IMR-90 (cell line): ENCODE data around the gene DENND1C. TPM values are rescaled to one million over a fixed set of nuclear protein-coding genes. Genes with fewer than 3 reads are reported as not detected.

ENCODE experiments used
- ATAC-seq: fragments of 200-7000 bp; cut with Tn5 transposase; 2 replicates; pipeline ENCODE4 v1.9.1; 2020; ENCODE audit warnings: low read depth, mild to moderate bottlenecking, moderate library complexity
- BruUV-seq: library from RNA; stranded (reverse); fragments of 400-500 nt; replicated peaks from 2 replicates; lab custom pipeline; 2021; lab: Mats Ljungman, UMichigan
- CTCF ChIA-PET: fragments of 300-600 bp; formaldehyde crosslinking; extraction: SDS; loops from one replicate; lab custom pipeline; 2021; ENCODE audit warnings: antibody characterized with exemption; lab: Yijun Ruan, JAX
- POLR2A ChIA-PET: fragments of 300-600 bp; sonication (Branson Sonifier 250); formaldehyde crosslinking; loops from one replicate; lab custom pipeline; 2022; ENCODE audit warnings: antibody characterized with exemption; ENCODE audit not compliant: unreplicated experiment; lab: Charles Lee
- DNase-seq: peaks from one replicate; pipeline ENCODE4 v3.0.0; 2013
- H2AFZ ChIP-seq: replicated peaks from 2 replicates; pipeline ENCODE3; 2013; ENCODE audit warnings: low read length, mild to moderate bottlenecking; ENCODE audit not compliant: poor library complexity
- H2AK5ac ChIP-seq: 2 replicates; pipeline ENCODE4 v1.6.1; 2013; ENCODE audit warnings: low read depth, low read length, inconsistent platforms
- H2AK9ac ChIP-seq: replicated peaks from 2 replicates; pipeline ENCODE3; 2013; ENCODE audit warnings: mild to moderate bottlenecking, low read depth, low read length, moderate library complexity; ENCODE audit not compliant: poor library complexity
- H2BK120ac ChIP-seq: 2 replicates; pipeline ENCODE4 v1.6.1; 2013; ENCODE audit warnings: low read depth, low read length, inconsistent platforms
- H2BK15ac ChIP-seq: 3 replicates; pipeline ENCODE4 v1.6.1; 2013; ENCODE audit warnings: low read depth, low read length, inconsistent platforms
- H2BK20ac ChIP-seq: 2 replicates; pipeline ENCODE4 v1.6.1; 2013; ENCODE audit warnings: low read depth, mild to moderate bottlenecking, inconsistent platforms, low read length, moderate library complexity
- H2BK5ac ChIP-seq: 2 replicates; pipeline ENCODE4 v1.6.1; 2013; ENCODE audit warnings: mild to moderate bottlenecking, low read depth, low read length, inconsistent platforms; ENCODE audit not compliant: poor library complexity, severe bottlenecking
- H3K14ac ChIP-seq: replicated peaks from 2 replicates; pipeline ENCODE4 v1.6.1; 2013; ENCODE audit warnings: low read depth, low read length, inconsistent platforms
- H3K18ac ChIP-seq: 2 replicates; pipeline ENCODE4 v1.6.1; 2013; ENCODE audit warnings: low read depth, low read length, control low read depth
- H3K23ac ChIP-seq: 2 replicates; pipeline ENCODE4 v1.6.1; 2013; ENCODE audit warnings: low read depth, low read length, inconsistent platforms
- H3K27ac ChIP-seq: 2 replicates; pipeline ENCODE4 v1.5.1; 2013; ENCODE audit warnings: mild to moderate bottlenecking, control low read depth, low read length; ENCODE audit not compliant: insufficient read depth
- H3K27me3 ChIP-seq: 2 replicates; pipeline ENCODE4 v1.6.1; 2013; ENCODE audit warnings: low read length; ENCODE audit not compliant: control insufficient read depth, insufficient read depth
- H3K36me3 ChIP-seq: 2 replicates; pipeline ENCODE4 v1.6.1; 2013; ENCODE audit warnings: low read length, mixed read lengths; ENCODE audit not compliant: control insufficient read depth, insufficient read depth
- H3K4ac ChIP-seq: 2 replicates; pipeline ENCODE4 v1.6.1; 2013; ENCODE audit warnings: low read depth, low read length, inconsistent platforms
- H3K4me1 ChIP-seq: 2 replicates; pipeline ENCODE4 v1.6.1; 2013; ENCODE audit warnings: low read length, mixed read lengths; ENCODE audit not compliant: control insufficient read depth, insufficient read depth
- H3K4me2 ChIP-seq: 2 replicates; pipeline ENCODE4 v1.6.1; 2013; ENCODE audit warnings: low read depth, mild to moderate bottlenecking, control low read depth, low read length, moderate library complexity
- H3K4me3 ChIP-seq: 2 replicates; pipeline ENCODE4 v1.5.1; 2013; ENCODE audit warnings: low read depth, mild to moderate bottlenecking, control low read depth, low read length, moderate library complexity; ENCODE audit not compliant: insufficient read depth
- H3K56ac ChIP-seq: 2 replicates; pipeline ENCODE4 v1.6.1; 2013; ENCODE audit warnings: low read length, inconsistent platforms; ENCODE audit not compliant: insufficient read depth; ENCODE audit errors: extremely low read depth
- H3K79me1 ChIP-seq, 2 experiments: 2 replicates each; pipeline ENCODE4 v1.6.1; 2013; ENCODE audit warnings: low read length in 2 of 2, inconsistent platforms in 1 of 2, low read depth in 1 of 2
- H3K9ac ChIP-seq: 2 replicates; pipeline ENCODE4 v1.6.1; 2013; ENCODE audit warnings: low read depth, low read length, control low read depth
- H3K9me1 ChIP-seq: 2 replicates; pipeline ENCODE4 v1.6.1; 2013; ENCODE audit warnings: low read length, inconsistent platforms; ENCODE audit not compliant: insufficient read depth
- H3K9me3 ChIP-seq: 2 replicates; pipeline ENCODE4 v1.6.1; 2013; ENCODE audit warnings: low read length; ENCODE audit not compliant: control insufficient read depth, insufficient read depth
- H4K20me1 ChIP-seq: 2 replicates; pipeline ENCODE4 v1.6.1; 2013; ENCODE audit warnings: low read length, inconsistent platforms; ENCODE audit not compliant: insufficient read depth
- H4K5ac ChIP-seq: 2 replicates; pipeline ENCODE4 v1.6.1; 2013; ENCODE audit warnings: mild to moderate bottlenecking, low read depth, low read length, control low read depth
- H4K8ac ChIP-seq, 2 experiments: 2 replicates each; pipeline ENCODE4 v1.6.1; 2013; ENCODE audit warnings: low read depth in 2 of 2, low read length in 2 of 2, control low read depth in 1 of 2, inconsistent platforms in 1 of 2
- H4K91ac ChIP-seq: 2 replicates; pipeline ENCODE4 v1.6.1; 2013; ENCODE audit warnings: low read depth, low read length, inconsistent platforms; ENCODE audit not compliant: insufficient read depth
- BHLHE40 ChIP-seq: fragments of 150-350 bp; IDR thresholded peaks from 2 replicates; pipeline ENCODE4 v1.6.1; 2016; ENCODE audit warnings: mild to moderate bottlenecking, low read depth, low read length
- FOS ChIP-seq: fragments of 150-350 bp; IDR thresholded peaks from 2 replicates; pipeline ENCODE4 v1.6.1; 2016; ENCODE audit warnings: low read depth, low read length
- MAZ ChIP-seq: IDR thresholded peaks from 2 replicates; pipeline ENCODE4 v1.6.1; 2012; ENCODE audit warnings: low read depth, mild to moderate bottlenecking, low read length, improper control_type of control experiment, moderate library complexity, borderline replicate concordance
- MXI1 ChIP-seq: IDR thresholded peaks from 2 replicates; pipeline ENCODE4 v1.6.1; 2012; ENCODE audit warnings: low read depth, mild to moderate bottlenecking, low read length, moderate library complexity, borderline replicate concordance
- NFE2L2 ChIP-seq: fragments of 150-350 bp; IDR thresholded peaks from 2 replicates; pipeline ENCODE4 v1.6.1; 2016; ENCODE audit warnings: low read depth, mild to moderate bottlenecking, low read length
- RAD21 ChIP-seq: IDR thresholded peaks from 2 replicates; pipeline ENCODE4 v1.6.1; 2012; ENCODE audit warnings: low read length, improper control_type of control experiment
- RFX5 ChIP-seq: IDR thresholded peaks from 2 replicates; pipeline ENCODE4 v1.8.0; 2012; ENCODE audit warnings: low read depth, mild to moderate bottlenecking, low read length, moderate library complexity
- SMC3 ChIP-seq: fragments of 150-350 bp; IDR thresholded peaks from 2 replicates; pipeline ENCODE4 v1.6.1; 2016; ENCODE audit warnings: low read depth, mild to moderate bottlenecking, antibody characterized with exemption, low read length, moderate library complexity
- USF2 ChIP-seq: fragments of 150-350 bp; IDR thresholded peaks from 2 replicates; pipeline ENCODE4 v1.6.1; 2017; ENCODE audit warnings: mild to moderate bottlenecking, antibody characterized with exemption, low read length, low read depth
- WGBS, 2 experiments: methylation state at CpG; one replicate each; pipeline versions ENCODE4 v1.1.5 to v1.1.7; 2013; ENCODE audit warnings: missing lambda C conversion rate in 2 of 2; ENCODE audit not compliant: insufficient read length in 1 of 2; ENCODE audit errors: extremely low coverage in 2 of 2; 5-methylcytosine and 5-hydroxymethylcytosine counted together
- dilution Hi-C: fragments of 300-500 bp; cut with HindIII; formaldehyde crosslinking; loops from one replicate; pipeline ENCODE4 v1.14.3; 2018; ENCODE audit warnings: low sequenced_read_pairs; ENCODE audit not compliant: unreplicated experiment
- in situ Hi-C: fragments of 300-500 bp; cut with MboI; formaldehyde crosslinking; loops from 3 replicates; pipeline ENCODE4 v1.14.3; 2019; ENCODE audit warnings: low sequenced_read_pairs, inconsistent platforms, mixed read lengths
- intact Hi-C: fragments of 100-400 bp; cut with micrococcal nuclease; formaldehyde crosslinking; loops from 2 replicates; pipeline ENCODE4 v1.10.0; 2022
- polyA plus RNA-seq, 3 experiments: library from polyadenylated mRNA; depleted of rRNA; stranded (reverse); fragments of >200 nt; gene quantifications; 2 replicates each; pipeline ENCODE4 v1.2.3, GENCODE V29; 2012; ENCODE audit warnings: low replicate concordance in 1 of 3
- total RNA-seq: library from RNA; depleted of rRNA; stranded (reverse); fragments of >200 nt; gene quantifications from 2 replicates; pipeline ENCODE4 v1.2.3, GENCODE V29; 2012
- TF ChIP-seq, protein P1 (sequence below): conservative IDR thresholded peaks from 2 replicates; pipeline ENCODE4 v1.5.1; 2012; ENCODE audit warnings: mild to moderate bottlenecking, low read depth, low read length, improper control_type of control experiment

Gene DENND1C
- total and polyA plus RNA-seq, 2 of the 4 experiments (the other 2 are of a cell fraction) = not detected

DNA sequence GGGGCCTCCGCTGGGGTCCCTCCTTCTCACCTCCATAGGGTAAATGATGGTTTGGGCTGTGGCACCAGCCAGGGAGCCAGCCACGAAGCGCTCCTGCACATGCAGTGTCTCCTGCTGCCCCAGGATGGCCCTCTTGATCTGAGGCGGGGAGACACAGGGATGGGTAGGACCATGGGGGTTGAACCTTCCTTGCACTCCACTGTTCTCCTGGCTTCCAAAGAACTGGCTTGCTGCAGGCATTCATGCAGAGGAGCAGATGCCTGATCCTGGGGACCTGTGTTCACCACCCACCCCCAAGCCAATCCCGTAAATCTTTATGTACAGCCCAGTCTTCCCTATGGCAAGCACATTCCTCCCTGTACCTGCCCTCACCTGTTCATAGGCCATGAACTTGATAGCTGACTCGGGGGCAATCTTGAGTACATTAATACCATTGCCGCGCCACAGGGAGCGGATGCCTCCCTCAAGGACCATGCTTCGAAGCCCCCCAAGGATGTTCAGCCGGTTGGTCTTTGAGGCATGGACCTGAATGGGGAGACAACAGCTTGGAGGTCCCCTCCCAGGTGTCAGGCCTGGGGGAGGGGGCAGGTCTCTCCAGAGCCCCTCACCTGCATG, 27.5 kb downstream of the DENND1C start:
- Histone ChIP-seq H2AK9ac (no peak overlapping the region), H3K4me2 (no peak overlapping the region), H3K18ac (no peak overlapping the region), H3K4me1 (peaks cover 3% of the 10 kb centered on the region; the same call in 1 of the 2 replicates), H2BK120ac (no peak overlapping the region), H4K8ac (no peak overlapping the region), H3K4ac (no peak overlapping the region), H2BK20ac (no peak overlapping the region), H3K9me1 (no peaks in the 10 kb centered on the region), H3K9ac (no peak overlapping the region), H3K4me3 (no peak overlapping the region), H2AK5ac (no peak overlapping the region), H3K36me3 (peaks cover 16% of the 10 kb centered on the region), H3K23ac (no peak overlapping the region), H4K5ac (no peak overlapping the region), H3K27ac (no peak overlapping the region), H4K91ac (no peak overlapping the region), H3K9me3 (peaks cover 10% of the 10 kb centered on the region; the same call in 1 of the 2 replicates), H3K14ac (no peak overlapping the region), H2BK15ac (no peak overlapping the region), H3K56ac (no peak overlapping the region), H2AFZ (no peak overlapping the region), H3K79me1 (peaks cover 0 to 3% of the 10 kb centered on the region in 2 experiments; a peak in 1 of 4 replicates), H3K27me3 (no peaks in the 10 kb centered on the region), H2BK5ac (no peak overlapping the region), H4K20me1 (no peaks in the 10 kb centered on the region)
- DNase-seq (no peak), ATAC-seq (no peak)
- in situ Hi-C loops (no loop called here), intact Hi-C loops (loop anchor here (10.0 kb wide), 1 partner anchor 659 kb away; the partner anchor contains the start of gene DUS3L), dilution Hi-C loops (no loop called here)
- no TSS peak for BruUV-seq
- WGBS, 2 experiments = 80% methylated on average over 4 of the region's 11 CpGs; no CpG with 5 or more reads in 1 of the 2 experiments
- TF ChIP-seq FOS (no peak), RFX5 (no peak), NFE2L2 (no peak), MXI1 (no peak), BHLHE40 (no peak), RAD21 (no peak), MAZ (no peak), SMC3 (no peak), USF2 (no peak)
- TF ChIP-seq, protein P1, sequence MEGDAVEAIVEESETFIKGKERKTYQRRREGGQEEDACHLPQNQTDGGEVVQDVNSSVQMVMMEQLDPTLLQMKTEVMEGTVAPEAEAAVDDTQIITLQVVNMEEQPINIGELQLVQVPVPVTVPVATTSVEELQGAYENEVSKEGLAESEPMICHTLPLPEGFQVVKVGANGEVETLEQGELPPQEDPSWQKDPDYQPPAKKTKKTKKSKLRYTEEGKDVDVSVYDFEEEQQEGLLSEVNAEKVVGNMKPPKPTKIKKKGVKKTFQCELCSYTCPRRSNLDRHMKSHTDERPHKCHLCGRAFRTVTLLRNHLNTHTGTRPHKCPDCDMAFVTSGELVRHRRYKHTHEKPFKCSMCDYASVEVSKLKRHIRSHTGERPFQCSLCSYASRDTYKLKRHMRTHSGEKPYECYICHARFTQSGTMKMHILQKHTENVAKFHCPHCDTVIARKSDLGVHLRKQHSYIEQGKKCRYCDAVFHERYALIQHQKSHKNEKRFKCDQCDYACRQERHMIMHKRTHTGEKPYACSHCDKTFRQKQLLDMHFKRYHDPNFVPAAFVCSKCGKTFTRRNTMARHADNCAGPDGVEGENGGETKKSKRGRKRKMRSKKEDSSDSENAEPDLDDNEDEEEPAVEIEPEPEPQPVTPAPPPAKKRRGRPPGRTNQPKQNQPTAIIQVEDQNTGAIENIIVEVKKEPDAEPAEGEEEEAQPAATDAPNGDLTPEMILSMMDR = no peak
- ChIA-PET CTCF (no interaction called here), POLR2A (interaction anchor here (0.6 to 1.1 kb wide), 2 partner anchors 9 to 21 kb away, joined by 3 to 7 read pairs; no protein-coding TSS in a partner anchor)
